ENCODE measurements around the gene F12.

F12 gene

DNA sequence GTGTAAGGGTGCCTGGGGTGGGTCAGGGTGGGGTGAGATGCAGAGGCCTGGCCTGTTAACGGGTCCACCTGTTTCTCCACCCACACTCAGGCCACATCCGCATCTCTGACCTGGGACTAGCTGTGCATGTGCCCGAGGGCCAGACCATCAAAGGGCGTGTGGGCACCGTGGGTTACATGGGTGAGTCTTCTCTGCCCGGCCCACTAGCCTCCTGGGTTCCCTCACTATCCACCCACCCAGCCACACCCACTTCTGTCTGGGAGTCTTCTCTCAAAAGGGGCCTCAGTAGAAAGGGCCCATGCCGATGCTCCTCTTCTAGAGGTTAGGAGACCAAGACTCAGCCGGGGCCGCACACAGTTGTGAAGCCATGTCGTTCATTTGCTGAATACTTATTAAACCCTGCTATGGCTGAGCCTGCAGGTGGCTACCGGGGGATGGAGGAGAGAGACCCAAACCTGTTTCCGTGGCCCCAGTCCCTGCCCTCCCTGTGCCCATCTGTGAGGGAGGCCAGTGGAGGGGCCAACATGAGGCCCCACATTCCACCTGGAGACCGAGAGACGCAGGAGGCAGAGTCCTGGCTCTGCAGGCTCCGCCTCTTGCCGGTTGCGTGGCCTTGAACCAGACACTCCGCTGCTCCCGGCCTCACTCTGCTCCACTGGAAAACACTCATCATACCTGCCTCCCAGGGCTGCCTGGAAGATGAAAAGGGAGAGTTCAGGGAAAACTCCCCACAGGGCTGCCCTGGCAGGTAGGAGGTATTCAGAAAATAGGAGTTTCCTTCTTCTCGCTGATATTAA is 25.8 kb upstream of the F12 start:
- H3K9ac ChIP-seq (ENCODE audit: low read depth, low read length) = no peak overlapping the region
- no peaks in the 10 kb centered on the region for H3K9me3 ChIP-seq (ENCODE audit: insufficient read depth, low read length, severe bottlenecking)
- no peak overlapping the region for H3K4me3 ChIP-seq (ENCODE audit: low read depth in 1 of 2, low read length in 2 of 2)
- peaks cover 87% of the 10 kb centered on the region for H3K36me3 ChIP-seq (ENCODE audit: insufficient read depth, low read length)
- H3K79me2 ChIP-seq (ENCODE audit: insufficient read depth, low read length) = peaks cover 10% of the 10 kb centered on the region
- H3K4me2 ChIP-seq (ENCODE audit: insufficient read depth, low read length) = no peak overlapping the region
- TF ChIP-seq EZH2 (IDR thresholded peaks at IDR 0.05; ENCODE audit: borderline replicate concordance, low read depth, low read length, severe bottlenecking) = no peak
- TF ChIP-seq, protein P1, sequence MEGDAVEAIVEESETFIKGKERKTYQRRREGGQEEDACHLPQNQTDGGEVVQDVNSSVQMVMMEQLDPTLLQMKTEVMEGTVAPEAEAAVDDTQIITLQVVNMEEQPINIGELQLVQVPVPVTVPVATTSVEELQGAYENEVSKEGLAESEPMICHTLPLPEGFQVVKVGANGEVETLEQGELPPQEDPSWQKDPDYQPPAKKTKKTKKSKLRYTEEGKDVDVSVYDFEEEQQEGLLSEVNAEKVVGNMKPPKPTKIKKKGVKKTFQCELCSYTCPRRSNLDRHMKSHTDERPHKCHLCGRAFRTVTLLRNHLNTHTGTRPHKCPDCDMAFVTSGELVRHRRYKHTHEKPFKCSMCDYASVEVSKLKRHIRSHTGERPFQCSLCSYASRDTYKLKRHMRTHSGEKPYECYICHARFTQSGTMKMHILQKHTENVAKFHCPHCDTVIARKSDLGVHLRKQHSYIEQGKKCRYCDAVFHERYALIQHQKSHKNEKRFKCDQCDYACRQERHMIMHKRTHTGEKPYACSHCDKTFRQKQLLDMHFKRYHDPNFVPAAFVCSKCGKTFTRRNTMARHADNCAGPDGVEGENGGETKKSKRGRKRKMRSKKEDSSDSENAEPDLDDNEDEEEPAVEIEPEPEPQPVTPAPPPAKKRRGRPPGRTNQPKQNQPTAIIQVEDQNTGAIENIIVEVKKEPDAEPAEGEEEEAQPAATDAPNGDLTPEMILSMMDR (IDR thresholded peaks at IDR 0.05; ENCODE audit: borderline replicate concordance, extremely low read depth, low read length, poor library complexity, severe bottlenecking) = no peak
- H3K27me3 ChIP-seq (ENCODE audit: insufficient read depth, low read length, poor library complexity) = no peaks in the 10 kb centered on the region
- no peak for ATAC-seq (ENCODE audit: insufficient read depth, low read depth)
- DNase-seq = no peak
- peaks cover 27% of the 10 kb centered on the region for H3K4me1 ChIP-seq (ENCODE audit: insufficient read depth, low read length)
- H3K27ac ChIP-seq (ENCODE audit: low read length) = no peak overlapping the region
- H2AFZ ChIP-seq (ENCODE audit: low read depth, low read length) = no peak overlapping the region
- H4K20me1 ChIP-seq (ENCODE audit: insufficient read depth, low read length) = peaks cover 49% of the 10 kb centered on the region

DNA sequence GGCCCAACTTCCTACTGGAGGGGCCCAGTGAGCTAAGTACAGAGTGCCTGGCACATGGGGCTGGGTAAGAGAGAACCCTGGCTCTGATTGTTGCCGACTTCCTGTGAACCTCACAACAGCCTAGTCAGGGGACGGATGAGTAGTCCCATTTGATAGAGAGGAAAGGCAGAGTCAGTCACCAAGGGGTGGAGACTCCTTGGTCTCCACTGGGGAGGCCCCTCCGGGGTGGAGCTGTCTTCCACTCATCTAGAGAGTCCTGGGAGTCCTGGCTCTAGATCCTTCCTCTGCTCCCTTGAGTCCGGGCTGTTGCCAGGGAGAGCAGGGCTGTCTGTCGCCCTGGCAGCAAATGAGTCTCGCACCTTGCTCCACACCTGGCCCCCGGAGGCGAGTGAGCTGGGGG is 25.1 kb upstream of the F12 start:
- Histone ChIP-seq H3K36me3 (ENCODE audit: insufficient read depth, low read length) (peaks cover 85% of the 10 kb centered on the region), H3K4me2 (ENCODE audit: insufficient read depth, low read length) (no peak overlapping the region), H2AFZ (ENCODE audit: low read depth, low read length) (no peak overlapping the region), H4K20me1 (ENCODE audit: insufficient read depth, low read length) (peaks cover 52% of the 10 kb centered on the region), H3K9ac (ENCODE audit: low read depth, low read length) (no peak overlapping the region), H3K27ac (ENCODE audit: low read length) (no peak overlapping the region), H3K4me1 (ENCODE audit: insufficient read depth, low read length) (peaks cover 34% of the 10 kb centered on the region), H3K9me3 (ENCODE audit: insufficient read depth, low read length, severe bottlenecking) (no peaks in the 10 kb centered on the region), H3K27me3 (ENCODE audit: insufficient read depth, low read length, poor library complexity) (no peaks in the 10 kb centered on the region), H3K79me2 (ENCODE audit: insufficient read depth, low read length) (peaks cover 17% of the 10 kb centered on the region), H3K4me3 (ENCODE audit: low read depth in 1 of 2, low read length in 2 of 2) (no peak overlapping the region)
- DNase-seq (no peak), ATAC-seq (ENCODE audit: insufficient read depth, low read depth) (no peak)
- TF ChIP-seq, protein P1 (IDR thresholded peaks at IDR 0.05; ENCODE audit: borderline replicate concordance, extremely low read depth, low read length, poor library complexity, severe bottlenecking) = no peak
- TF ChIP-seq EZH2 (IDR thresholded peaks at IDR 0.05; ENCODE audit: borderline replicate concordance, low read depth, low read length, severe bottlenecking) = no peak

GRCh38 chr5:177433658-177434217 is 24.4 kb upstream of the F12 start:
- no peak for DNase-seq
- H3K4me1 ChIP-seq (ENCODE audit: insufficient read depth, low read length) = peaks cover 41% of the 10 kb centered on the region
- peaks cover 83% of the 10 kb centered on the region for H3K36me3 ChIP-seq (ENCODE audit: insufficient read depth, low read length)
- H3K9me3 ChIP-seq (ENCODE audit: insufficient read depth, low read length, severe bottlenecking) = no peaks in the 10 kb centered on the region
- no peak overlapping the region for H2AFZ ChIP-seq (ENCODE audit: low read depth, low read length)
- ATAC-seq (ENCODE audit: insufficient read depth, low read depth) = no peak
- no peak overlapping the region for H3K4me3 ChIP-seq (ENCODE audit: low read depth in 1 of 2, low read length in 2 of 2)
- H3K9ac ChIP-seq (ENCODE audit: low read depth, low read length) = no peak overlapping the region
- no peak overlapping the region for H3K27ac ChIP-seq (ENCODE audit: low read length)
- TF ChIP-seq, protein P1 (IDR thresholded peaks at IDR 0.05; ENCODE audit: borderline replicate concordance, extremely low read depth, low read length, poor library complexity, severe bottlenecking) = no peak
- no peak for TF ChIP-seq EZH2 (IDR thresholded peaks at IDR 0.05; ENCODE audit: borderline replicate concordance, low read depth, low read length, severe bottlenecking)
- no peaks in the 10 kb centered on the region for H3K27me3 ChIP-seq (ENCODE audit: insufficient read depth, low read length, poor library complexity)
- H3K79me2 ChIP-seq (ENCODE audit: insufficient read depth, low read length) = peaks cover 24% of the 10 kb centered on the region
- no peak overlapping the region for H3K4me2 ChIP-seq (ENCODE audit: insufficient read depth, low read length)
- peaks cover 58% of the 10 kb centered on the region for H4K20me1 ChIP-seq (ENCODE audit: insufficient read depth, low read length)
